ENCODE measurements around the gene ZNF764. TPM values are rescaled to one million over a fixed set of nuclear protein-coding genes. Genes with fewer than 3 reads are reported as not detected.

The ZNF764 gene
- total and polyA plus RNA-seq, 9 of the 15 experiments (the other 6 are each of a cell fraction or from before 2014, with no cell fraction given), result 0.69 to 10.1 (median 4.1) TPM

DNA sequence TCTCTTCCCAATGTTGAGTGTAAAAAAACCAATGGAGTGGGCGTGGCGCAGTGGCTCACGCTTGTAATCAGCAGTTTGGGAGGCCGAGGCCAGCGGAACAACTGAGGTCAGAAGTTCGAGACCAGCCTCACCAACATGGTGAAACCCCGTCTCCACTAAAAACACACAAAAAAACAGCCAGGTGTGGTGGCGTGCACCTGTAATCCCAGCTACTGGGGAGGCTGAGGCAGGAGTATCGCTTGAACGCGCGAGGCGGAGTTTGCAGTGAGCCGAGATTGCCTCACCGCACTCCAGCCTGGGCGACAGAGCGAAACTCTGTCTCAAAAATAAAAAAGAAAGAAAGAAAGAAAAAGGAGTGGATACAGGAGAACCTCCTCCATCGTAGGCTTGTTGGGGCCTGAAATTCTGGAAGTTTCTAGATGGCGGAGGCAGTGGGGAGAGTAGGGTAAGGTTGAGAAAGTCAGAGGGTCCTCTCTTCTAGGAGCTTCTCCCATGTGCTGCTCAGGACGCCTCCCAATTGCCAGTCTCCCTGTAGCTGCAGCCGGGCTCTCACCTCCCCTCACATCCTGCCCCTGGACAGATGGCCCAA is 709 bp upstream of the ZNF764 start (continued):
- TF ChIP-seq ZNF174 (CRISPR knock-in tag; IDR thresholded peaks at IDR 0.05) (no peak), ELK3 (CRISPR knock-in tag; IDR thresholded peaks at IDR 0.05) (no peak), TEAD4 (IDR thresholded peaks at IDR 0.05; ENCODE audit: low read length) (no peak), TEAD4 (CRISPR knock-in tag; IDR thresholded peaks at IDR 0.05; ENCODE audit: borderline replicate concordance) (no peak), HDAC3 (IDR thresholded peaks at IDR 0.05; ENCODE audit: borderline replicate concordance, partially characterized antibody) (no peak), KLF1 (tag; IDR thresholded peaks at IDR 0.05) (no peak), GATAD2B (IDR thresholded peaks at IDR 0.05; ENCODE audit: borderline replicate concordance) (no peak), ZZZ3 (IDR thresholded peaks at IDR 0.05) (no peak), LCOR (CRISPR knock-in tag; IDR thresholded peaks at IDR 0.05) (peak; percentile 96), NRF1 (conservative IDR thresholded peaks at IDR 0.05 in 1 of 2, IDR thresholded peaks at IDR 0.05 in 1 of 2) (no peak), FOXA1 (IDR thresholded peaks at IDR 0.05; ENCODE audit: borderline replicate concordance) (no peak), SMAD4 (CRISPR knock-in tag; conservative IDR thresholded peaks at IDR 0.05) (no peak), ZNF764 (CRISPR knock-in tag; IDR thresholded peaks at IDR 0.05; ENCODE audit: low read depth) (0 out of 2 replicates have a peak, but pooled peaks have one; percentile 68), BRD4 (IDR thresholded peaks at IDR 0.05) (no peak), HBP1 (CRISPR knock-in tag; IDR thresholded peaks at IDR 0.05) (0 out of 2 replicates have a peak, but pooled peaks have one; percentile 53)
- TF ChIP-seq, protein P1, sequence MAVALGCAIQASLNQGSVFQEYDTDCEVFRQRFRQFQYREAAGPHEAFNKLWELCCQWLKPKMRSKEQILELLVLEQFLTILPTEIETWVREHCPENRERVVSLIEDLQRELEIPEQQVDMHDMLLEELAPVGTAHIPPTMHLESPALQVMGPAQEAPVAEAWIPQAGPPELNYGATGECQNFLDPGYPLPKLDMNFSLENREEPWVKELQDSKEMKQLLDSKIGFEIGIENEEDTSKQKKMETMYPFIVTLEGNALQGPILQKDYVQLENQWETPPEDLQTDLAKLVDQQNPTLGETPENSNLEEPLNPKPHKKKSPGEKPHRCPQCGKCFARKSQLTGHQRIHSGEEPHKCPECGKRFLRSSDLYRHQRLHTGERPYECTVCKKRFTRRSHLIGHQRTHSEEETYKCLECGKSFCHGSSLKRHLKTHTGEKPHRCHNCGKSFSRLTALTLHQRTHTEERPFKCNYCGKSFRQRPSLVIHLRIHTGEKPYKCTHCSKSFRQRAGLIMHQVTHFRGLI (CRISPR knock-in tag; IDR thresholded peaks at IDR 0.05), result no peak
- TF ChIP-seq, protein P2, sequence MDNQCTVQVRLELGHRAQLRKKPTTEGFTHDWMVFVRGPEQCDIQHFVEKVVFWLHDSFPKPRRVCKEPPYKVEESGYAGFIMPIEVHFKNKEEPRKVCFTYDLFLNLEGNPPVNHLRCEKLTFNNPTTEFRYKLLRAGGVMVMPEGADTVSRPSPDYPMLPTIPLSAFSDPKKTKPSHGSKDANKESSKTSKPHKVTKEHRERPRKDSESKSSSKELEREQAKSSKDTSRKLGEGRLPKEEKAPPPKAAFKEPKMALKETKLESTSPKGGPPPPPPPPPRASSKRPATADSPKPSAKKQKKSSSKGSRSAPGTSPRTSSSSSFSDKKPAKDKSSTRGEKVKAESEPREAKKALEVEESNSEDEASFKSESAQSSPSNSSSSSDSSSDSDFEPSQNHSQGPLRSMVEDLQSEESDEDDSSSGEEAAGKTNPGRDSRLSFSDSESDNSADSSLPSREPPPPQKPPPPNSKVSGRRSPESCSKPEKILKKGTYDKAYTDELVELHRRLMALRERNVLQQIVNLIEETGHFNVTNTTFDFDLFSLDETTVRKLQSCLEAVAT (IDR thresholded peaks at IDR 0.05), result peak in 1 of 2 experiments; percentile 88; a peak in 1 of 4 replicates

Data from K562 (cell line).